SW480 (cell line): Measurements from ENCODE around the gene LAMB4.

Experiments
- DNase-seq: peaks from one replicate; pipeline ENCODE4 v3.0.0-alpha.2; 2016; ENCODE audit warnings: low spot score

The LAMB4 gene

GRCh38 chr7:108142180-108142579, 12.0 kb upstream of the LAMB4 start:
- no peak for DNase-seq

- no peak for DNase-seq
Observed at GRCh38 chr7:108140671-108141070, 10.5 kb upstream of the LAMB4 start.

GRCh38 chr7:108138911-108139310, 8.8 kb upstream of the LAMB4 start:
- DNase-seq: no peak

- no peak for DNase-seq
Observed at GRCh38 chr7:108137993-108138392, 7.8 kb upstream of the LAMB4 start.

- no peak for DNase-seq
Observed at GRCh38 chr7:108137040-108137439, 6.9 kb upstream of the LAMB4 start.

- no peak for DNase-seq
Observed at GRCh38 chr7:108136191-108136688, 6.1 kb upstream of the LAMB4 start.

GRCh38 chr7:108135446-108136190, 5.5 kb upstream of the LAMB4 start:
- DNase-seq: no peak

GRCh38 chr7:108134486-108134885, 4.3 kb upstream of the LAMB4 start:
- no peak for DNase-seq

- no peak for DNase-seq
Observed at GRCh38 chr7:108132551-108133265, 2.5 kb upstream of the LAMB4 start.

GRCh38 chr7:108129018-108129965, 869 bp downstream of the LAMB4 start:
- no peak for DNase-seq

GRCh38 chr7:108128514-108128913, 1.6 kb downstream of the LAMB4 start:
- no peak for DNase-seq

- no peak for DNase-seq
Observed at GRCh38 chr7:108127461-108127860, 2.7 kb downstream of the LAMB4 start.

- no peak for DNase-seq
Observed at GRCh38 chr7:108124820-108125219, 5.3 kb downstream of the LAMB4 start.

- no peak for DNase-seq
Observed at GRCh38 chr7:108122181-108122580, 8.0 kb downstream of the LAMB4 start.

- no peak for DNase-seq
Observed at GRCh38 chr7:108120933-108121332, 9.2 kb downstream of the LAMB4 start.

- no peak for DNase-seq
Observed at GRCh38 chr7:108120196-108120595, 10.0 kb downstream of the LAMB4 start.

GRCh38 chr7:108118959-108119358, 11.2 kb downstream of the LAMB4 start:
- no peak for DNase-seq

GRCh38 chr7:108114117-108114841, 15.9 kb downstream of the LAMB4 start:
- peak; percentile 23 for DNase-seq

- DNase-seq: no peak
Observed at GRCh38 chr7:108112683-108113082, 17.5 kb downstream of the LAMB4 start.

GRCh38 chr7:108109221-108109908, 20.8 kb downstream of the LAMB4 start:
- peak; percentile 35 for DNase-seq

- no peak for DNase-seq
Observed at GRCh38 chr7:108108131-108108530, 22.0 kb downstream of the LAMB4 start.
